Kidney capillary endothelial cell (primary cell): ENCODE data around the gene YOD1.

ENCODE experiments used
- DNase-seq: peaks from one replicate; pipeline ENCODE4 v3.0.0-alpha.2; 2018; ENCODE audit warnings: low spot score

The YOD1 gene

DNA sequence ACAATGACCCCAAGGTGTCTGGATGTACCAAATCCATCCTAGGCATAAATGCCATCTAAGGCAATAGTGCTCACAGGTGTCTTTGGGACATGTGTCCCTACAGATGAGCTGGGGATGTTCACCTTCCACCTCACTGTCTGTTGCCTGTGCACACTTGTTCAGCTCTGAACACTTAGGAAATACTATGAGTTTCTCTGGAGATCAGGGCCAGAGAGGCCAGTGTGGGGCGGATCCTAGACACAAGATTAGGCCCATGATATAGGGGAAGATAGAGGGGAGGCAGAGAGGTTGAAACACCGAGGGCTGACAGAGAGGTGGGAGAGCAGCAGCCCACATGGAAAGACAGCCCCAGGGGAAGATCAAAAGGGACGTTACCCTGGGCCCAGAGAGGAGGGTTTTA lies 44.1 kb downstream of the YOD1 start:
- no peak for DNase-seq

DNA sequence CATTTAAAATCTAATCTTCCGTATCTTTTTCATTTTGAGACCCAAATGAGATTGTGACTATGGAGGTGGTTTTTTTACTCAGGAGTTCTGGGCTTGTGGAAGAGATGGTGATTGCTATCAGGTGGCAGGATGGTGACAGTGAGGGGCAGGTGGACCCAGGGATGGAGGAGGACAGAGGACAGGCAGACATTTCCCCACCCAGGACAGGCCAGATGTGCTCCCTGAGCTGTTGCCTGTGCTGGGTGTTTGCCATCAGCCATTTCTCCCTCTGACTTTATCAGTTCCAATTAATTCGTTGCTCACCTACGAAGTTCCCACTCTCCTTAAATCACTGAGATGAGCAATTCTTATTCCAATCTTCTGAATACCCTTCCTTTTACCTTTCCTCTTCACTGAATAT lies 44.9 kb downstream of the YOD1 start:
- no peak for DNase-seq

- peak; percentile 30 for DNase-seq
Observed at GRCh38 chr1:207004931-207005830, 45.8 kb downstream of the YOD1 start.

DNA sequence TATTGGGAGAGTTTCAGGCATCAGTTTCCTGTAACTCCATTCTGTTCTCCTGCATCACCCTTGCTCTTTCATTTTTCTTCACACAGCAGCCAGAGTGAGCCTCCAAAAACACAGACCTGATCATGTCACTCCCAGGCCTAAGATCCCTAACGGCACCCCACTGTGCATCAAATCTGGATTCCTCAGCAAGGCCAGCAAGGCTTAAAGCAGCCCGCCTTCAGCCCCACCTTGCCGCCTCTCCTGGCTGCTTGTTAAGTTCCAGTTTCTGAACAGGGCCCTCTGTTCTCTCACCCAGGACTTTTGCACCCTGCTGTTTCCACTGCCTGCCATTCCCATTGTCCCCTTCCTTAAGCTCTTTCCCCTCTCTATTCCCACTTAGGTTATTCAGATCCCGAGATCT lies 47.8 kb downstream of the YOD1 start:
- no peak for DNase-seq

DNA sequence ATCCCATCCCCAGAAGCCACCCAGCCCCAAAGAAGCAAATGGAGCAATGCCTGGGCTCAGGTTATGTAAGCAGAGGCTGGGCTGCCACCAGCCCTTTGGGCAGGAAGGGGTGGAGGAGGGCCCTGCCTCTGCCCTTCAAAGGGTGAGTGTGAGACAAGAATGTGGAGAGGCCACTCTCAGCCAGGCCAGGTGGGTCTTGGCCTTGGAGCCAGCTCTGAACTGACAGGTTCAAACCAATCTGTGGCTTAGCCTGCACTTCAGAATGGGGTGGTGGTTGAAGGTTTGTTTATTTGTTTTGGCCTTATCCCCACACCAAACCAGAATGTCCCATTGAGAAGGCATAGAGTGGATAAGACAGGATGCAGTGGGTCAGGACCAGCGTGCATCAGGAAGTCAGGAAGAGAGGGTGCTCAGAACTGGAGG lies 48.3 kb downstream of the YOD1 start:
- no peak for DNase-seq

GRCh38 chr1:207001492-207002245 lies 49.3 kb downstream of the YOD1 start:
- DNase-seq, result no peak

GRCh38 chr1:207000651-207001291 lies 50.2 kb downstream of the YOD1 start:
- DNase-seq, result no peak

DNA sequence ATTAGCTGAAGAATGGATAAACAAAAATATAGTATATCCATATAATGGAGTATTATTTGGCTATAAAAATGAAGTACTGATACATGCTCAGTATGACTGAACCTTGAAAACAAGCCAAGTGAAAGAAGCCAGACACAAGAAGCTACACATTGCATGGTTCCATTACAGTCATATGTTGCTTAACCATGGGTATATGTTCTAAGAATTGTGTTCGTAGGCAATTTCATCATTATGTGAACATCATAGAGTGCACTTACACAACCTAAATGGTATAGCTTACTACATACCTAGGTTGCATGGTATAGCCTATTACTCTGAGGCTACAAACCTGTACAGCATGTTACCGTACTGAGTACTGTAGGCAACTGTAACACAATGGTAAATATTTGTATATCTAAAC lies 52.2 kb downstream of the YOD1 start:
- no peak for DNase-seq
